AML-193 (cell line): ENCODE data around the gene GHR.

Experiments
- DNase-seq, 2 experiments: peaks; one replicate each; lab custom pipeline; 2025; lab: John Stamatoyannopoulos, UW

Gene GHR

GRCh38 chr5:42516282-42517042 lies 93.2 kb downstream of the GHR start:
- DNase-seq = no peak

- DNase-seq = no peak
Observed at GRCh38 chr5:42517164-42517563, 93.9 kb downstream of the GHR start.

- no peak for DNase-seq
Observed at GRCh38 chr5:42518595-42519221, 95.5 kb downstream of the GHR start.

GRCh38 chr5:42520203-42520602 lies 97.0 kb downstream of the GHR start:
- DNase-seq = no peak

GRCh38 chr5:42520957-42521356 lies 97.7 kb downstream of the GHR start:
- DNase-seq = no peak

GRCh38 chr5:42521406-42521805 lies 98.2 kb downstream of the GHR start:
- DNase-seq = no peak

GRCh38 chr5:42522783-42523182 lies 99.5 kb downstream of the GHR start:
- DNase-seq = no peak

GRCh38 chr5:42526179-42526578 lies 102.9 kb downstream of the GHR start:
- no peak for DNase-seq

- no peak for DNase-seq
Observed at GRCh38 chr5:42531611-42532010, 108.4 kb downstream of the GHR start.

- no peak for DNase-seq
Observed at GRCh38 chr5:42542106-42542505, 118.9 kb downstream of the GHR start.

GRCh38 chr5:42543774-42544173 lies 120.5 kb downstream of the GHR start:
- no peak for DNase-seq

GRCh38 chr5:42545038-42545437 lies 121.8 kb downstream of the GHR start:
- no peak for DNase-seq

- DNase-seq = no peak
Observed at GRCh38 chr5:42547141-42547540, 123.9 kb downstream of the GHR start.

- DNase-seq = no peak
Observed at GRCh38 chr5:42547894-42548293, 124.7 kb downstream of the GHR start.

- DNase-seq = no peak
Observed at GRCh38 chr5:42552597-42552996, 129.4 kb downstream of the GHR start.

GRCh38 chr5:42553461-42553860 lies 130.2 kb downstream of the GHR start:
- DNase-seq = no peak

GRCh38 chr5:42555010-42555409 lies 131.8 kb downstream of the GHR start:
- no peak for DNase-seq

GRCh38 chr5:42555797-42556196 lies 132.6 kb downstream of the GHR start:
- DNase-seq = no peak

GRCh38 chr5:42557689-42558088 lies 134.4 kb downstream of the GHR start:
- DNase-seq = no peak

- no peak for DNase-seq
Observed at GRCh38 chr5:42561656-42562055, 138.4 kb downstream of the GHR start.

GRCh38 chr5:42564689-42565356 lies 141.6 kb downstream of the GHR start:
- no peak for DNase-seq

GRCh38 chr5:42566652-42567295 lies 143.5 kb downstream of the GHR start:
- DNase-seq = no peak

GRCh38 chr5:42569325-42569724 lies 146.1 kb downstream of the GHR start:
- no peak for DNase-seq
